IMR-90 (cell line): ENCODE measurements around the gene SFTA2. TPM values are rescaled to one million over a fixed set of nuclear protein-coding genes. Genes with fewer than 3 reads are reported as not detected.

ENCODE experiments used
- ATAC-seq: fragments of 200-7000 bp; cut with Tn5 transposase; 2 replicates; pipeline ENCODE4 v1.9.1; 2020; ENCODE audit warnings: low read depth, mild to moderate bottlenecking, moderate library complexity
- BruUV-seq: library from RNA; stranded (reverse); fragments of 400-500 nt; replicated peaks from 2 replicates; lab custom pipeline; 2021; lab: Mats Ljungman, UMichigan
- CTCF ChIA-PET: fragments of 300-600 bp; formaldehyde crosslinking; extraction: SDS; loops from one replicate; lab custom pipeline; 2021; ENCODE audit warnings: antibody characterized with exemption; lab: Yijun Ruan, JAX
- POLR2A ChIA-PET: fragments of 300-600 bp; sonication (Branson Sonifier 250); formaldehyde crosslinking; loops from one replicate; lab custom pipeline; 2022; ENCODE audit warnings: antibody characterized with exemption; ENCODE audit not compliant: unreplicated experiment; lab: Charles Lee
- DNase-seq: peaks from one replicate; pipeline ENCODE4 v3.0.0; 2013
- H2AFZ ChIP-seq: replicated peaks from 2 replicates; pipeline ENCODE3; 2013; ENCODE audit warnings: low read length, mild to moderate bottlenecking; ENCODE audit not compliant: poor library complexity
- H2AK5ac ChIP-seq: 2 replicates; pipeline ENCODE4 v1.6.1; 2013; ENCODE audit warnings: low read depth, low read length, inconsistent platforms
- H2AK9ac ChIP-seq: replicated peaks from 2 replicates; pipeline ENCODE3; 2013; ENCODE audit warnings: mild to moderate bottlenecking, low read depth, low read length, moderate library complexity; ENCODE audit not compliant: poor library complexity
- H2BK120ac ChIP-seq: 2 replicates; pipeline ENCODE4 v1.6.1; 2013; ENCODE audit warnings: low read depth, low read length, inconsistent platforms
- H2BK15ac ChIP-seq: 3 replicates; pipeline ENCODE4 v1.6.1; 2013; ENCODE audit warnings: low read depth, low read length, inconsistent platforms
- H2BK20ac ChIP-seq: 2 replicates; pipeline ENCODE4 v1.6.1; 2013; ENCODE audit warnings: low read depth, mild to moderate bottlenecking, inconsistent platforms, low read length, moderate library complexity
- H2BK5ac ChIP-seq: 2 replicates; pipeline ENCODE4 v1.6.1; 2013; ENCODE audit warnings: mild to moderate bottlenecking, low read depth, low read length, inconsistent platforms; ENCODE audit not compliant: poor library complexity, severe bottlenecking
- H3K14ac ChIP-seq: replicated peaks from 2 replicates; pipeline ENCODE4 v1.6.1; 2013; ENCODE audit warnings: low read depth, low read length, inconsistent platforms
- H3K18ac ChIP-seq: 2 replicates; pipeline ENCODE4 v1.6.1; 2013; ENCODE audit warnings: low read depth, low read length, control low read depth
- H3K23ac ChIP-seq: 2 replicates; pipeline ENCODE4 v1.6.1; 2013; ENCODE audit warnings: low read depth, low read length, inconsistent platforms
- H3K27ac ChIP-seq: 2 replicates; pipeline ENCODE4 v1.5.1; 2013; ENCODE audit warnings: mild to moderate bottlenecking, control low read depth, low read length; ENCODE audit not compliant: insufficient read depth
- H3K27me3 ChIP-seq: 2 replicates; pipeline ENCODE4 v1.6.1; 2013; ENCODE audit warnings: low read length; ENCODE audit not compliant: control insufficient read depth, insufficient read depth
- H3K36me3 ChIP-seq: 2 replicates; pipeline ENCODE4 v1.6.1; 2013; ENCODE audit warnings: low read length, mixed read lengths; ENCODE audit not compliant: control insufficient read depth, insufficient read depth
- H3K4ac ChIP-seq: 2 replicates; pipeline ENCODE4 v1.6.1; 2013; ENCODE audit warnings: low read depth, low read length, inconsistent platforms
- H3K4me1 ChIP-seq: 2 replicates; pipeline ENCODE4 v1.6.1; 2013; ENCODE audit warnings: low read length, mixed read lengths; ENCODE audit not compliant: control insufficient read depth, insufficient read depth
- H3K4me2 ChIP-seq: 2 replicates; pipeline ENCODE4 v1.6.1; 2013; ENCODE audit warnings: low read depth, mild to moderate bottlenecking, control low read depth, low read length, moderate library complexity
- H3K4me3 ChIP-seq: 2 replicates; pipeline ENCODE4 v1.5.1; 2013; ENCODE audit warnings: low read depth, mild to moderate bottlenecking, control low read depth, low read length, moderate library complexity; ENCODE audit not compliant: insufficient read depth
- H3K56ac ChIP-seq: 2 replicates; pipeline ENCODE4 v1.6.1; 2013; ENCODE audit warnings: low read length, inconsistent platforms; ENCODE audit not compliant: insufficient read depth; ENCODE audit errors: extremely low read depth
- H3K79me1 ChIP-seq, 2 experiments: 2 replicates each; pipeline ENCODE4 v1.6.1; 2013; ENCODE audit warnings: low read length in 2 of 2, inconsistent platforms in 1 of 2, low read depth in 1 of 2
- H3K9ac ChIP-seq: 2 replicates; pipeline ENCODE4 v1.6.1; 2013; ENCODE audit warnings: low read depth, low read length, control low read depth
- H3K9me1 ChIP-seq: 2 replicates; pipeline ENCODE4 v1.6.1; 2013; ENCODE audit warnings: low read length, inconsistent platforms; ENCODE audit not compliant: insufficient read depth
- H3K9me3 ChIP-seq: 2 replicates; pipeline ENCODE4 v1.6.1; 2013; ENCODE audit warnings: low read length; ENCODE audit not compliant: control insufficient read depth, insufficient read depth
- H4K20me1 ChIP-seq: 2 replicates; pipeline ENCODE4 v1.6.1; 2013; ENCODE audit warnings: low read length, inconsistent platforms; ENCODE audit not compliant: insufficient read depth
- H4K5ac ChIP-seq: 2 replicates; pipeline ENCODE4 v1.6.1; 2013; ENCODE audit warnings: mild to moderate bottlenecking, low read depth, low read length, control low read depth
- H4K8ac ChIP-seq, 2 experiments: 2 replicates each; pipeline ENCODE4 v1.6.1; 2013; ENCODE audit warnings: low read depth in 2 of 2, low read length in 2 of 2, control low read depth in 1 of 2, inconsistent platforms in 1 of 2
- H4K91ac ChIP-seq: 2 replicates; pipeline ENCODE4 v1.6.1; 2013; ENCODE audit warnings: low read depth, low read length, inconsistent platforms; ENCODE audit not compliant: insufficient read depth
- BHLHE40 ChIP-seq: fragments of 150-350 bp; IDR thresholded peaks from 2 replicates; pipeline ENCODE4 v1.6.1; 2016; ENCODE audit warnings: mild to moderate bottlenecking, low read depth, low read length
- CEBPB ChIP-seq: IDR thresholded peaks from 2 replicates; pipeline ENCODE4 v1.6.1; 2012; ENCODE audit warnings: low read depth, low read length, improper control_type of control experiment
- CHD1 ChIP-seq: IDR thresholded peaks from 2 replicates; pipeline ENCODE4 v1.6.1; 2012; ENCODE audit warnings: low read depth, low read length, improper control_type of control experiment
- FOS ChIP-seq: fragments of 150-350 bp; IDR thresholded peaks from 2 replicates; pipeline ENCODE4 v1.6.1; 2016; ENCODE audit warnings: low read depth, low read length
- MAFK ChIP-seq: IDR thresholded peaks from 2 replicates; pipeline ENCODE4 v1.6.1; 2012; ENCODE audit warnings: low read depth, low read length, improper control_type of control experiment
- POLR2A ChIP-seq: IDR thresholded peaks from 2 replicates; pipeline ENCODE4 v1.6.1; 2012; ENCODE audit warnings: mild to moderate bottlenecking, low read depth, low read length
- whole genome bisulfite sequencing, 2 experiments: methylation state at CpG; one replicate each; pipeline versions ENCODE4 v1.1.5 to v1.1.7; 2013; ENCODE audit warnings: missing lambda C conversion rate in 2 of 2; ENCODE audit not compliant: insufficient read length in 1 of 2; ENCODE audit errors: extremely low coverage in 2 of 2; 5-methylcytosine and 5-hydroxymethylcytosine counted together
- dilution Hi-C: fragments of 300-500 bp; cut with HindIII; formaldehyde crosslinking; loops from one replicate; pipeline ENCODE4 v1.14.3; 2018; ENCODE audit warnings: low sequenced_read_pairs; ENCODE audit not compliant: unreplicated experiment
- in situ Hi-C: fragments of 300-500 bp; cut with MboI; formaldehyde crosslinking; loops from 3 replicates; pipeline ENCODE4 v1.14.3; 2019; ENCODE audit warnings: low sequenced_read_pairs, inconsistent platforms, mixed read lengths
- intact Hi-C: fragments of 100-400 bp; cut with micrococcal nuclease; formaldehyde crosslinking; loops from 2 replicates; pipeline ENCODE4 v1.10.0; 2022
- polyA plus RNA-seq, 3 experiments: library from polyadenylated mRNA; depleted of rRNA; stranded (reverse); fragments of >200 nt; gene quantifications; 2 replicates each; pipeline ENCODE4 v1.2.3, GENCODE V29; 2012; ENCODE audit warnings: low replicate concordance in 1 of 3
- total RNA-seq: library from RNA; depleted of rRNA; stranded (reverse); fragments of >200 nt; gene quantifications from 2 replicates; pipeline ENCODE4 v1.2.3, GENCODE V29; 2012
- TF ChIP-seq, protein P1 (sequence below): conservative IDR thresholded peaks from 2 replicates; pipeline ENCODE4 v1.5.1; 2012; ENCODE audit warnings: mild to moderate bottlenecking, low read depth, low read length, improper control_type of control experiment
- TF ChIP-seq, protein P2 (sequence below): fragments of 150-350 bp; IDR thresholded peaks from 2 replicates; pipeline ENCODE4 v1.6.1; 2017; ENCODE audit warnings: mild to moderate bottlenecking, antibody characterized with exemption, low read length, low read depth
- TF ChIP-seq, protein P3 (sequence below): fragments of 150-350 bp; IDR thresholded peaks from 2 replicates; pipeline ENCODE4 v1.6.1; 2016; ENCODE audit warnings: low read depth, mild to moderate bottlenecking, low read length, moderate library complexity, borderline replicate concordance

Gene SFTA2
- total and polyA plus RNA-seq, 2 of the 4 experiments (the other 2 are of a cell fraction): not detected

DNA sequence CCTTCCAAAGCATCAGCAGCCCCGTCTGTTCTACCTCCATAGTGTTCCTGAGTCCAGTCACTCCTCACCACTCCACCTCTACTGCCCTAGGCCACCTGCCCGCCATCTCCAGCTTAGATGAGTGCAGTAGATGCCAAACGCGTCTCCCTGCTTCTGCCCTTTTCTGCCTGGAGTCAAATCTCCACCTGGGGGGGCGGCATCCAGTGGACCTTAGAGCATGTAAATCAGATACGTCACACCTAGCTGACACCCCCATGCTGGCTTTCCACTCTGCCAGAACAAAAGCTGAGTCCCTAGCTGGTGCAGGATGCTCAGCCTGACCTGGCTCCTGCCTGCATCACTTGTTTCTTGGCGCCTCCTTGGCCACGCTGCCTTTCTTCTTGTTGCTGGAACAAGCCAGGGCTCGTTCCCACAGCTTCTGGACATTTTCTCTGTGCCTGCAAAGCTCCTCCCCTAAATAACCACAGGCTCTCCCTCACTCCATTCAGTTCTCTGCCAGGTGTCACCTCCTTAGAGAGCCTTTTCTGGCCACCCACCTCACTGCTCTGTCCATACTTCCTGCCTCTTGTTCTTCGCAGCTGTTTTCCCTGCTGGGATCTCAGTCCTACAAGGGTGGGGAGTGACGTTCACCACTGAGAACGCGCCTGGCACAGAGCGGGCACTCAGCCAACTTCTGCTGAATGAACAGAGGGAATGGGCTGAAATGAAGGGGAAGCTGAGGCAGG lies 41.9 kb downstream of the SFTA2 start:
- Histone ChIP-seq H3K4me2 (no peak overlapping the region), H3K18ac (no peak overlapping the region), H2AFZ (no peak overlapping the region), H3K27ac (no peak overlapping the region), H3K9me1 (peaks cover 9% of the 10 kb centered on the region; the same call in 1 of the 2 replicates), H3K23ac (no peak overlapping the region), H2BK5ac (no peak overlapping the region), H4K5ac (no peak overlapping the region), H3K14ac (no peak overlapping the region), H2BK20ac (no peak overlapping the region; the same call in 1 of the 2 replicates), H2AK5ac (peak overlapping the region; percentile 28), H3K27me3 (no peaks in the 10 kb centered on the region), H2BK15ac (no peak overlapping the region), H4K8ac (no peak overlapping the region), H3K79me1 (peaks cover 20 to 52% of the 10 kb centered on the region in 2 experiments), H2BK120ac (no peak overlapping the region), H3K9ac (no peak overlapping the region), H4K91ac (no peak overlapping the region), H3K56ac (no peak overlapping the region), H3K4me1 (peaks cover 23% of the 10 kb centered on the region), H3K4me3 (no peak overlapping the region), H3K9me3 (no peaks in the 10 kb centered on the region), H4K20me1 (no peaks in the 10 kb centered on the region; the same call in 1 of the 2 replicates), H3K4ac (no peak overlapping the region), H3K36me3 (peaks cover 41% of the 10 kb centered on the region), H2AK9ac (peak overlapping the region; percentile 33)
- no peak for DNase-seq
- dilution Hi-C loops (no loop called here), intact Hi-C loops (no loop called here), in situ Hi-C loops (no loop called here)
- POLR2A ChIA-PET: no interaction called here
- no TSS peak for BruUV-seq
- CTCF ChIA-PET: no interaction called here
- WGBS, 2 experiments: 88% methylated on average over 7 of the region's 14 CpGs; no CpG with 5 or more reads in 1 of the 2 experiments
- no peak for ATAC-seq
- TF ChIP-seq CHD1: no peak
- TF ChIP-seq FOS: no peak
- no peak for TF ChIP-seq POLR2A
- TF ChIP-seq BHLHE40: no peak
- TF ChIP-seq, protein P1, sequence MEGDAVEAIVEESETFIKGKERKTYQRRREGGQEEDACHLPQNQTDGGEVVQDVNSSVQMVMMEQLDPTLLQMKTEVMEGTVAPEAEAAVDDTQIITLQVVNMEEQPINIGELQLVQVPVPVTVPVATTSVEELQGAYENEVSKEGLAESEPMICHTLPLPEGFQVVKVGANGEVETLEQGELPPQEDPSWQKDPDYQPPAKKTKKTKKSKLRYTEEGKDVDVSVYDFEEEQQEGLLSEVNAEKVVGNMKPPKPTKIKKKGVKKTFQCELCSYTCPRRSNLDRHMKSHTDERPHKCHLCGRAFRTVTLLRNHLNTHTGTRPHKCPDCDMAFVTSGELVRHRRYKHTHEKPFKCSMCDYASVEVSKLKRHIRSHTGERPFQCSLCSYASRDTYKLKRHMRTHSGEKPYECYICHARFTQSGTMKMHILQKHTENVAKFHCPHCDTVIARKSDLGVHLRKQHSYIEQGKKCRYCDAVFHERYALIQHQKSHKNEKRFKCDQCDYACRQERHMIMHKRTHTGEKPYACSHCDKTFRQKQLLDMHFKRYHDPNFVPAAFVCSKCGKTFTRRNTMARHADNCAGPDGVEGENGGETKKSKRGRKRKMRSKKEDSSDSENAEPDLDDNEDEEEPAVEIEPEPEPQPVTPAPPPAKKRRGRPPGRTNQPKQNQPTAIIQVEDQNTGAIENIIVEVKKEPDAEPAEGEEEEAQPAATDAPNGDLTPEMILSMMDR: no peak
- TF ChIP-seq MAFK: no peak
- TF ChIP-seq, protein P2, sequence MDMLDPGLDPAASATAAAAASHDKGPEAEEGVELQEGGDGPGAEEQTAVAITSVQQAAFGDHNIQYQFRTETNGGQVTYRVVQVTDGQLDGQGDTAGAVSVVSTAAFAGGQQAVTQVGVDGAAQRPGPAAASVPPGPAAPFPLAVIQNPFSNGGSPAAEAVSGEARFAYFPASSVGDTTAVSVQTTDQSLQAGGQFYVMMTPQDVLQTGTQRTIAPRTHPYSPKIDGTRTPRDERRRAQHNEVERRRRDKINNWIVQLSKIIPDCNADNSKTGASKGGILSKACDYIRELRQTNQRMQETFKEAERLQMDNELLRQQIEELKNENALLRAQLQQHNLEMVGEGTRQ: no peak
- no peak for TF ChIP-seq CEBPB
- TF ChIP-seq, protein P3, sequence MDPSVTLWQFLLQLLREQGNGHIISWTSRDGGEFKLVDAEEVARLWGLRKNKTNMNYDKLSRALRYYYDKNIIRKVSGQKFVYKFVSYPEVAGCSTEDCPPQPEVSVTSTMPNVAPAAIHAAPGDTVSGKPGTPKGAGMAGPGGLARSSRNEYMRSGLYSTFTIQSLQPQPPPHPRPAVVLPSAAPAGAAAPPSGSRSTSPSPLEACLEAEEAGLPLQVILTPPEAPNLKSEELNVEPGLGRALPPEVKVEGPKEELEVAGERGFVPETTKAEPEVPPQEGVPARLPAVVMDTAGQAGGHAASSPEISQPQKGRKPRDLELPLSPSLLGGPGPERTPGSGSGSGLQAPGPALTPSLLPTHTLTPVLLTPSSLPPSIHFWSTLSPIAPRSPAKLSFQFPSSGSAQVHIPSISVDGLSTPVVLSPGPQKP: no peak
